Measurements from ENCODE around the gene PGD. TPM values are rescaled to one million over a fixed set of nuclear protein-coding genes. Genes with fewer than 3 reads are reported as not detected.
"Not testable (repeated sequence)": the region's sequence is repeated elsewhere in the genome, so short reads cannot be mapped to it uniquely, and the experiment has no call there.

The PGD gene
- total RNA-seq, 2 donors from 2014 or later: 41.6 to 60.4 TPM

- DNase-seq (ENCODE audit: low spot score); intact Hi-C loops (cut with DNase I): not testable (repeated sequence)
Observed at GRCh38 chr1:10457462-10457861, 58.6 kb downstream of the PGD start.

GRCh38 chr1:10457875-10458274 is 59.0 kb downstream of the PGD start:
- DNase-seq (ENCODE audit: low spot score): no peak
- intact Hi-C loops (cut with DNase I): no loop called here

- intact Hi-C loops (cut with DNase I): no loop called here
- no peak for DNase-seq (ENCODE audit: low spot score)
Observed at GRCh38 chr1:10459184-10459583, 60.3 kb downstream of the PGD start.

GRCh38 chr1:10467078-10467477 is 68.2 kb downstream of the PGD start:
- no peak for DNase-seq (ENCODE audit: low spot score)
- intact Hi-C loops (cut with DNase I): no loop called here

GRCh38 chr1:10470043-10470442 is 71.2 kb downstream of the PGD start:
- intact Hi-C loops (cut with DNase I): no loop called here
- no peak for DNase-seq (ENCODE audit: low spot score)

Other genes with a start within 250 kb of the PGD start
- gene KIF1B, start 188.5 kb upstream of the PGD start, total RNA-seq: 10 to 100 TPM; 47.9 to 79.4 TPM
- gene CENPS, start 31.4 kb downstream of the PGD start, total RNA-seq: 1 to 10 TPM; 7.2 to 7.8 TPM
- gene CORT, start 51.0 kb downstream of the PGD start, total RNA-seq: under 1 TPM in 1 of 2 donors, not detected in 1; 0.33 TPM
- gene DFFA, start 73.5 kb downstream of the PGD start, total RNA-seq: 10 to 100 TPM; 21.5 to 24.4 TPM
- gene PEX14, start 75.9 kb downstream of the PGD start, total RNA-seq: 10 to 100 TPM; 12.8 to 15.0 TPM